GM18505 (cell line): ENCODE results near the gene CRHBP.

ENCODE experiments used
- ATAC-seq: cut with Tn5 transposase; IDR thresholded peaks from one replicate; pipeline ENCODE4 v1.9.1; 2021; ENCODE audit not compliant: unreplicated experiment
- POLR2A ChIP-seq: IDR thresholded peaks from 4 replicates; pipeline ENCODE4 v1.6.1; 2011; ENCODE audit warnings: borderline replicate concordance; ENCODE audit not compliant: insufficient read depth, insufficient read length; ENCODE audit errors: extremely low read depth

Gene CRHBP

DNA sequence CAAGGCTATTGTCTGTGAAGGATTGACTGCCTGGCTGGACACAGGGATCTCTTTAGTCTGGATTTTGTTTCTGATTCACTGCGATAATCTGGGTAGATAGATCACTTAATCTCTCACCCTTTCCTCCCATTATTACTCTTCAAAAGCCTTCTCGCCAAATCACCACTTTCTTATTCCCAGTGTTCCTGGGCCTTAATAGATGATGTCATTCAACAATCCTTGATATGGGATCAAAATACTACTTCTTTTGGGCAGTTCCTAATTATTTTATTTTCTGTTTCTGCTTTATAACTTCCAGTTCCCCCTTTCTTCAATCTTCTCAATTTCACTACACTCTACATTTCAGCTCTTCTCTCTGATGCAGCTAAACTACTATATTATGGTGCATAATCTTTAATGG is 6.8 kb upstream of the CRHBP start:
- no peak for ATAC-seq
- no peak for TF ChIP-seq POLR2A

DNA sequence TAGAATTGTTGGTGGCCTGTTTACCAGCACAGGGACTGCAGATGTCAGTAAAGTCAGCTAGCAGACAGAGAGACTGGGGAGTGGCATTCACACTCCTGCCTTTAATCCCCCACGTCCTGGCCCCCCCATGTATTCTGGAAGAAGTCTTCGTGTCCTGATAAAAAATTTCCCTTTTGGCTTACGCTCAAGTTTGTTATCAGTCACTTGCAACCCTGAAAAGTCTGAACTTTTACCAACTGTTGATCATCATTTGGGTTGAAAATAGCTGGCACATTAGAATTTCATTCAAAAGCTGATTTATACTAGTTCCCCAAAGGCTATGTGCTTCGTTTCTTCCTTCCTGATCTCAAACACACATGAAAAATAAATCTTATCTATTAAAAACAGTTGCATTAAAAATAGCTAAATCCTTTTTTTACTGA is 5.8 kb upstream of the CRHBP start:
- ATAC-seq, result no peak
- TF ChIP-seq POLR2A, result no peak

DNA sequence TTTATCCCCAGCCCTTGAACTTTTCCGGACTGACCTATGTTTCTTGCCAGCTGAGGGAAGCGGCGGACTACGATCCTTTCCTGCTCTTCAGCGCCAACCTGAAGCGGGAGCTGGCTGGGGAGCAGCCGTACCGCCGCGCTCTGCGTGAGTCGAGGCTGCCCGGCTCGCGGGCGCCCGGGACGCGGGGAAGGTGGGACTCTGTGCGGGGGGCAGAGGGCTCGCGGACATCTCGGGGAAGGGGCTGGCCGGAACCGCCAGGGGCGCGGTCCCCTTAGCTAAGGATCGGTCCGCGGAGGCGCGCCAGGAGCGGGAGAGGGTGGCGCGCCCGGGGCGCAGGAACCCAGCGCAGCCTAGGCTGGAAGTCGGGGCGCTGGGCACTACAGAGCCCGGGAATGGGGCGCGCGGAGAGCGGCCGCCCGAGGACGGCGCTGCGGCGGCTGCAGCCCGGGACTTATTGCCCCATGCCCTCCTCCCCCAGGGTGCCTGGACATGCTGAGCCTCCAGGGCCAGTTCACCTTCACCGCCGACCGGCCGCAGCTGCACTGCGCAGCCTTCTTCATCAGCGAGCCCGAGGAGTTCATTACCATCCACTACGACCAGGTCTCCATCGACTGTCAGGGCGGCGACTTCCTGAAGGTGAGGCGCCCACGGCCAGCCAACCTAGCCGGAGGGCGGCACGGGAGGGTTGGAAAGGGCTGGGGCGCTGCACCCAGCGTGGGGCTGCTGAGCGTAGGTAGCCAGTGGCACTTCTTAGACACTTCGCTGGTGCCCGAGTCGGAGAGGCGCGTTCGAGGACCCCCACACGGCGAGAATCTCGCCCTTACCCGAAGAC is 922 bp downstream of the CRHBP start:
- no peak for TF ChIP-seq POLR2A
- ATAC-seq, result no peak

DNA sequence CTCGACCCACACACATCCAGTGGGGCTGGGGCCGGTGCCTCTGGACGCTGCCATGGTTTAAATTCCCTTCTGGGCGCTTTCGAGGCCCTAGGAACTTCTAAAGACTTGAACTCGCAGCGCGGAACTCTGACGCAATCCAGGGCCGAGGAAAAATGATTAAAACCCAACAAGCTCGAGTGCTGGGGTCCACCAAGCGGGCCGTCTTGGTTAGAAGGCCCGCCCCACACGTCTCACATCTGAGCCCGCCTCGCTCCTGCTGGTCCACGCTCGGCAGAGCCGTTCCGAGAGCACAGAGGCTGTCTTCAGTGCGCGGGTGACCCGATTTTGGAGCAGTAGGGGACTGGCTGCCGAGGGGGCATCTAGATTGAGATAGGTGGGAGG is 1.5 kb downstream of the CRHBP start:
- ATAC-seq, result no peak
- no peak for TF ChIP-seq POLR2A

DNA sequence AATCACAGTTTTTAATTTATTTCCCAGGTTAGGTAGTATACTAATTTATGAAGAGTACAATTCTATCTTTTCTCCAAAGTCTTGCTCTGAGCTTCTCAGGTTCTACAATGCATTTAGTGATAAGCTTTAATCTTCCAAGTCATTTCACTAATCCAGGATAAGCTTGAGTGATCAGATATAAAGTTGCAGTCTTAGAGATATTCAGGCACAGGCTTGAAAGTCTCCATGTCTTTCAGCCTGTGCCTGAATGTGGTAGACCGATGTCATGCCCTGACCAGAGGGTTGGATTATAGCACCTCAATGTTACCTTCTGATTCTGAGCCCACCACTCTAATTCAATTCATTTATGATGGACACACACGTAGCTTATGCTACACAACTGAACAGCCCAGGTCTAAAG is 3.2 kb downstream of the CRHBP start:
- ATAC-seq, result no peak
- TF ChIP-seq POLR2A, result no peak

DNA sequence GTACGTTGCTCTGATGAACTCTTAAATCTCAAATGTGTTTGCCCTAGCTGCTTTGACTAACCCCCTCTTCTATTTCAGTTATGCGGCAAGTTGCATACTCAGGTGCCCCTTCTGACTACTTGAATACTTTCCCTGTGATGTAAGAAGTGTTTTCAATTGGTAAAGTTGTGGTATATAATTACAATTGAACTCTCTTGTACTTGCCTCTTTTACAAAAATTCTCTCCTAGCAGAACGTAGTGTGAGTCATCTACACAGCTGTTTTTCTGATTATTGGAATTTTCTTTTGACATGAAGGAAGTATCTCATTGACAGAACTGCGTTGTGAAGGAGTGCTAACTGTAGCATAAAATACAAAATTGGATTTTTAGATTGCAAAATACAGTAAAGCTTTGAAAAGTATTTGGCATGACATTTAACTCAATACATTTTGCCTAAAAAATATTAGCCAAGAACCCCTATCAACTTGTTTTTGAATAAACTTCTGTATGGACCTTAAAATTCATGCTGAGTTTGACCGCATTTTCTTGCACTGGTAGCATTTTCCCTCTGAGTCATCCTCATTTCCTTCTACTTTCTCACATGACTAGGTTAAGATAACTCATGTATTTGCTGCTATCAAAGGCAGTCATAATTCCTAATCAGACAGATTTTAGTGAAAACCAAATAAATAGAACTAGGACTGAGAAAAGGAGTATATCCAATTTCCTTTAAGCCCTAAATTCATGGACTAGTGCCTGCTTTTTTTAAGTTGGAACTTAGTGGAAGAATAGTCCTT is 6.3 kb downstream of the CRHBP start:
- TF ChIP-seq POLR2A, result no peak
- no peak for ATAC-seq

DNA sequence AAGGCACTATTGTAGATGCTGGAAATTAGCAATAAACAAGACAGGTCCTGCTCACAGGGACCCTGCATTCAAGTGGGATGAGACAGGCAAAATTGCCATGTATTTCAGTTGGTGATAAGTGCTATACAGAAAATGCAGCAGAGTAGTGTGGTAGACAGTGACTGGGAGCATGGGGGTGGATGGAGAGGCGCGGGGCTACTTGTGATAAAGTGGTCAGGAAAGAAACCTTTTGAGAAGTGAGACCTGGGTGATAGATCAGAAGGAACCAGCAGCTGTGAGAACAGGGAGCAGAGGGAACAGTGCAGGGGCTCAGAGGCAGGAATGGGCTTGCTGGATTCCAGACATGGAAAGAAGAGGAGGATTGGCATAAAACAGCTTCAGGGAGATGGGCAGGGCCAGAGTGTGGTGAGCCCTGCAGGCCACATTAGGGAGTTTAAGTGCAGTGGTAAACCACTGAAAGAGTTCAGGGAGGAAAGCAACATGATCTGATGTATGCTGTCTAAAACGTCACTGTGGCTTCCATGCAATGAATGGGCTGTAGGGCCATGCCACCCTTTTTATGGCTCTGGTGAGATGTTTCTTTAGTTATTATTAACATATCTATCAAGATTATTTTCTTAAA is 7.3 kb downstream of the CRHBP start:
- ATAC-seq, result no peak

DNA sequence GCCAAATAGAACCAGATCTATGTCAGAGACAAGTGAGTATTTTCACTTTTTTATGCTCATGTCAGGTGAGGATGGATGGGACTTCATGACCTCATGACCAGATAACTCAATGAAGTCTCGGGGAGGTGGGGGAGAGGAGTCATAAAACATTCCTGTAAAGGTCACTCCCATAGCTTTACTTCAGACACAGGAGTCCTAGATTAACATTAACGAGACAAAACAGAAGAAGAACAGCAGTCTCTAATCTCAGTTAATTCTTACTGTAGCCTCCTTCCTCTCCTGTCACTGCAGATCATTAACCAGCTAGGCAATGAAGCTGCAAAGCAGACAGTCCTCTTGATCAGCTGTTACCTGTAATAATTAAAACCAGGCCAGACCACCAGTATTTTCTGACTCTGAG is 11.2 kb downstream of the CRHBP start:
- ATAC-seq, result no peak
- TF ChIP-seq POLR2A, result no peak

More for the DNA sequence above, 7.3 kb downstream of the CRHBP start:
- TF ChIP-seq POLR2A, result no peak

DNA sequence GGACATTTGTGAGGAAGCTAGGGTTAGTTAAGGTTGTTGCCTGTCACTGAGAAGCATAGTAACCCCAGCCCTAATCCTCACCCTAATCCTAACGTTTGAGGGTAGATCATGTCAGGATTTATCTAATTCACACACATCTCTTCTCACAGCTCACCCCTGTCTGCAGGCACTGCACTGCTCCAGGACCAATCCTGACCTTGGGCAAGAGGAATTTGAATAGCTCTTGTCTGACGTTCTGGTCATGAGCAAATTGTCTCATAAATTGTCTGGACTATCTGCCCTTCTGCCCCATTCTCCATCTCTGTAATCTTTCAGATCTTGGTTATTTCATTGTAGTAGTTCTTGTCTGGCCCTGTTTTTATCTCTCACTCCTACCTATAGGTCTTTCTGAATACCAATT is 18.7 kb downstream of the CRHBP start:
- no peak for ATAC-seq
- TF ChIP-seq POLR2A, result no peak

DNA sequence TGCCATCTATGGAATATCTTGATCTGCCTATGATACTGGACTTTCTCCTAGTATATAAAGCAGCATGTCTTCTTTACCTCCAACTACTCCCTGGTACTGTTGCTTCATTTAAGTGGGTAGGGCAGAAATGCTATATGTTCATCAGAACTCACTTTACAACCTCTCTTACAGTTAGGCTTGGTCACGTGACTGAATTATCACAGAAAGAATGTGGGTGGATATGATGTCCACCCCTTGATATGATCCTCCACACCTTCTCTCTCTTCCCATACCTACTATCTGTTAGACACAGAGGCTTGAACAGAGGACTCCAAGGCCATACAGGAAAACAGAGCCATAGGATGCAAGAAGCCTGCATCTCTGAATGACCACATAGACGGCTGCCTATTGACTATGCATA is 19.8 kb downstream of the CRHBP start:
- no peak for ATAC-seq
- TF ChIP-seq POLR2A, result no peak

DNA sequence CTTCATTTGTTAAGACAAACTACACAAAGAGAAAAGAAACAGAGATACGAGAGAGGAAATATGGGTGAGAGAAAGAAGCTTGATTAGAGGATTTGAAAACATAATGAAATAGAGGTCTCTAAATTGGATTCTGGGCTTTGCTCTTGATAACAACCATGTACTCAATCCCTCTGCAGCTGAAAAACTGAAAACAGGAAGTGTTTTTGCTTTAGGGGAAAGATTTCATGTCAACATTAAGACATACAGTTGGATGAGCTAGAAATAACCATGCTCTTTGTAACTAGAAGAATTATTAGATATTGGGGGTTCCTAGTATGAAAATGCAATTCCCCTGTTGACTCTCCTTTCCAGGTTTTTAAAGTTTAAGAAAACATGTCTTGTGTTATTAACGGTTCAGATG is 21.9 kb downstream of the CRHBP start:
- no peak for ATAC-seq
- no peak for TF ChIP-seq POLR2A

DNA sequence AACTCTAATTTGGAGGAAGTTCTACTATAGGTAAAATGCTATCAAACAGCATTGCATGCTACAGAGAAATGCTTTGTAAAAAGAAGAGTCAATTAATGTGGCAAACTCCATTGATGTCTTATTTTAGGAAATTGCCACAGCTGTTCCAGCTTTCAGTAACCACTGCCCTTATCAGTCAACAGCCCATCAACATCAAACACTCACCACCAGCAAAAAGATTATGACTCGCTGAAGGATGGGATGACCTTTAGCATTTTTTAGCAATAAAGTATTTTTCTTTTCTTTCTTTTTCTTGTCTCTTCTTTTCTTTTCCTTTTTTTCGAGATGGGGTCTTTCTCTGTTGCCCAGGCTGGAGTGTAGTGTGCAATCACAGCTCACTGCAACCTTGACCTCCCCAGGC is 26.0 kb downstream of the CRHBP start:
- TF ChIP-seq POLR2A, result no peak
- no peak for ATAC-seq

DNA sequence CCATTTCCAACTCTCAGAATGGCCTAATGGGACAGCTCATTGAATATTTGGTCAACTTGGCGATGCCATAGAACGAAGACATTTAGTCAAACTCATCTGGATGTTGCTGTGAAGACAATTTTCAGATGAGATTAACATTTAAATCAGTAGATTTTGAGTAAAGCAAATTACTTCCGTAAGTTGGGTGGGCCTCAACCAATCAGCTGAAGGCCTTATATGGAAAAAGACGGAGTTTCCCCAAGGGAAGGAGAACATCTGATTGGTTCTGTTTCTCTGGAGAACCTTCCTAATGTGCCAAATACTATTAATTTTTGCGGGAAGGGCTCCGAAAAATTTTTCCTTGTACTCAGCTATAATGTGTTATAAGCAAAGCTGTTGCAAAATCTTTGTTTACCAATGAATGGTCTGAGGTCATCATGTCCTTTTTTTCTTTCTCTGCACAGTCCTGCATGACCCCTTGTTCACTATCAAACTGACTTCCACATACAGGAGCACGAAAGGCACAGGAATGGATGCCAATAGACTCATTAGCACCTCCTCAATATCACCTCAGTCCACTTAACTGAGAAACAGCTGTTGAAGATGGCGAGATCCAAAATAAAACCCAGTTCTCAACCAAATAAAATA is 27.8 kb downstream of the CRHBP start:
- ATAC-seq, result no peak

More for the DNA sequence above, 27.8 kb downstream of the CRHBP start:
- no peak for TF ChIP-seq POLR2A
